NCI-H1417 (cell line): ENCODE results near the gene ELF4.

Source experiments
- DNase-seq, 3 experiments: peaks; one replicate each; lab custom pipeline; 2025; lab: John Stamatoyannopoulos, UW

Gene ELF4

GRCh38 chrX:130083656-130084382, 26.5 kb downstream of the ELF4 start:
- no peak for DNase-seq

GRCh38 chrX:130083107-130083490, 27.2 kb downstream of the ELF4 start:
- no peak for DNase-seq

- DNase-seq, result no peak
Observed at GRCh38 chrX:130082244-130083106, 27.8 kb downstream of the ELF4 start.

GRCh38 chrX:130081421-130082045, 28.8 kb downstream of the ELF4 start:
- no peak for DNase-seq

- no peak for DNase-seq
Observed at GRCh38 chrX:130080791-130081367, 29.4 kb downstream of the ELF4 start.

- peak; percentile 41 to 76 (median 71) for DNase-seq
Observed at GRCh38 chrX:130079824-130080406, 30.4 kb downstream of the ELF4 start.

- DNase-seq, result no peak
Observed at GRCh38 chrX:130075777-130076176, 34.5 kb downstream of the ELF4 start.

- no peak for DNase-seq
Observed at GRCh38 chrX:130072345-130072740, 38.0 kb downstream of the ELF4 start.

GRCh38 chrX:130071611-130072344, 38.5 kb downstream of the ELF4 start:
- no peak for DNase-seq

GRCh38 chrX:130066975-130067615, 43.2 kb downstream of the ELF4 start:
- DNase-seq, result no peak

- peak; percentile 85 to 91 (median 90) for DNase-seq
Observed at GRCh38 chrX:130060122-130061069, 49.9 kb downstream of the ELF4 start.

- no peak for DNase-seq
Observed at GRCh38 chrX:130058652-130059051, 51.6 kb downstream of the ELF4 start.

GRCh38 chrX:130057209-130057608, 53.1 kb downstream of the ELF4 start:
- DNase-seq, result no peak

- DNase-seq, result no peak
Observed at GRCh38 chrX:130055899-130056298, 54.4 kb downstream of the ELF4 start.

- no peak for DNase-seq
Observed at GRCh38 chrX:130055103-130055502, 55.2 kb downstream of the ELF4 start.

- DNase-seq, result peak in 1 of 3 experiments; percentile 42
Observed at GRCh38 chrX:130053236-130053635, 57.1 kb downstream of the ELF4 start.

GRCh38 chrX:130051176-130051845, 59.0 kb downstream of the ELF4 start:
- no peak for DNase-seq

GRCh38 chrX:130049821-130050220, 60.5 kb downstream of the ELF4 start:
- DNase-seq, result no peak

- DNase-seq, result no peak
Observed at GRCh38 chrX:130048686-130049222, 61.5 kb downstream of the ELF4 start.
